Astrocyte (in vitro differentiated cells and primary cell): ENCODE measurements around the gene VPS11.

ENCODE experiments used
- CTCF ChIP-seq: IDR thresholded peaks from 2 replicates; pipeline ENCODE4 v1.5.1; 2011; ENCODE audit warnings: low read depth, mild to moderate bottlenecking, inconsistent platforms, low read length, moderate library complexity; ENCODE audit not compliant: insufficient read depth
- EZH2 ChIP-seq: IDR thresholded peaks from 2 replicates; pipeline ENCODE4 v1.6.1; 2012; ENCODE audit warnings: mild to moderate bottlenecking, low read length, inconsistent platforms; ENCODE audit not compliant: insufficient read depth

GRCh38 chr11:119121008-119121810 is 53.6 kb downstream of the VPS11 start, which contains the start of gene HINFP:
- TF ChIP-seq CTCF, result no peak
- no peak for TF ChIP-seq EZH2
